Kidney (tissue), 14 donors: ENCODE measurements around the gene ERFE. TPM values are rescaled to one million over a fixed set of nuclear protein-coding genes. Genes with fewer than 3 reads are reported as not detected.

Source experiments
- DNase-seq, 5 donors: peaks; one replicate each; pipeline ENCODE4 v3.0.0-alpha.2; 2013 to 2020
- FAIRE-seq: peaks from 2 replicates; lab custom pipeline; 2012; peaks lifted over from hg19 to GRCh38; lab: Jason Lieb, UNC
- H3K27ac ChIP-seq, 2 donors: one replicate each; pipeline ENCODE4 v1.7.0; 2013; ENCODE audit warnings: low read depth in 2 of 2, low read length in 2 of 2, inconsistent platforms in 1 of 2
- H3K27me3 ChIP-seq: one replicate; pipeline ENCODE4 v1.7.1; 2013; ENCODE audit warnings: low read length, inconsistent platforms; ENCODE audit not compliant: control insufficient read depth, insufficient read depth
- H3K36me3 ChIP-seq, 3 donors: one replicate each; pipeline versions ENCODE4 v1.7.0 to v1.7.1; 2013; ENCODE audit warnings: low read length in 3 of 3, control low read depth in 1 of 3, inconsistent platforms in 1 of 3; ENCODE audit not compliant: insufficient read depth in 3 of 3, control insufficient read depth in 2 of 3
- H3K4me1 ChIP-seq, 3 donors: one replicate each; pipeline versions ENCODE4 v1.7.0 to v1.7.1; 2013; ENCODE audit warnings: low read length in 3 of 3, inconsistent platforms in 1 of 3, low read depth in 1 of 3; ENCODE audit not compliant: control insufficient read depth in 2 of 3, insufficient read depth in 2 of 3
- H3K4me3 ChIP-seq, 3 donors: one replicate each; pipeline versions ENCODE4 v1.7.0 to v1.8.1; 2013; ENCODE audit warnings: low read length in 3 of 3, control low read depth in 1 of 3, inconsistent platforms in 1 of 3
- H3K9ac ChIP-seq, 3 donors: one replicate each; pipeline versions ENCODE4 v1.7.0 to v1.7.1; 2013; ENCODE audit warnings: low read length in 3 of 3, control low read depth in 1 of 3, inconsistent platforms in 1 of 3
- H3K9me3 ChIP-seq, 3 donors: one replicate each; pipeline versions ENCODE4 v1.7.0 to v1.7.1; 2013; ENCODE audit warnings: low read length in 3 of 3, control low read depth in 1 of 3, inconsistent platforms in 1 of 3; ENCODE audit not compliant: control insufficient read depth in 2 of 3, insufficient read depth in 1 of 3
- CTCF ChIP-seq: IDR thresholded peaks from 3 replicates; pipeline ENCODE4 v1.5.1; 2012; ENCODE audit warnings: mild to moderate bottlenecking, moderate library complexity, borderline replicate concordance; ENCODE audit not compliant: insufficient read depth; ENCODE audit errors: extremely low read depth
- intact Hi-C: fragments of 100-400 bp; cut with DNase I; formaldehyde crosslinking; loops from one replicate; pipeline ENCODE4 v1.11.1; 2022
- polyA plus RNA-seq: library from polyadenylated mRNA; stranded (reverse); fragments of 350-450 nt; fragmentation: Illumina TruSeq; extraction: RNeasy Lipid Tissue Mini Kit (QIAGEN cat#74804); gene quantifications from one replicate; pipeline ENCODE4 v1.2.3, GENCODE V29; 2014; ENCODE audit warnings: low read depth, low replicate concordance; ENCODE audit not compliant: insufficient read depth
- total RNA-seq: library from RNA; stranded (reverse); fragmentation: NEBNext Ultra II Directional; extraction: Animal tissue kit (Norgen Biotek cat#: 25700); gene quantifications from one replicate; pipeline ENCODE4 v1.2.1, GENCODE V29; 2021
- donor health status: control.
- donor health status: control.
- donor health status: control.
- donor health status: control.
- donor health status: control.
- donor health status: DM: yes; HTN: yes; CAD: no.
- donor health status: Normal renal cell carcinoma (clear cell type).

ERFE gene
- total and polyA plus RNA-seq, 2 donors from 2014 or later = 1.6 to 61.4 TPM

DNA sequence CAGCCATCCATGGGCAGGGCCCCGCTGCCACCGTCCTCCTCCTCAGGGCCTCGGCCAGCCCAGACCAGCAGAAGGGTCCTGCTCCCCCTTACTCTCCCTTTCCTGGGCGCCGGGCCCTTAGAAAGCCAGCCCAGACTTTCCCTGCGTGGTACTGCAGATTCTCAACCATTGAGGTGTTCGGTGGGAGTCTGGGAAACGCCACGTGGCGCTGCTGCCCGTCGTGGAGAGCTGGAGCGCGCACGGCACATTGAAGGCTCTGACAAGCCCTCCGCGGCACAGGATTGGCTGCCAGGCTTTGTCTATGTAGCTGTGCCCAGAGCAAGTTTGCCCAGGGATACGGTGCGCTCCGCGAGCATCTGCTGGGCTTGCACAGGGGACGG lies 30.7 kb upstream of the ERFE start:
- TF ChIP-seq CTCF = no peak
- DNase-seq (peak in 1 of 5 donors; percentile 70), FAIRE-seq (no peak)
- H3K4me1 ChIP-seq = peaks cover 0 to 4% (median 3%) of the 10 kb centered on the region in 3 donors
- no peak overlapping the region for H3K4me3 ChIP-seq
- H3K9me3 ChIP-seq = peaks cover 0 to 4% (median 0%) of the 10 kb centered on the region in 3 donors
- no peaks in the 10 kb centered on the region for H3K36me3 ChIP-seq
- H3K9ac ChIP-seq = no peak overlapping the region
- H3K27ac ChIP-seq = no peak overlapping the region
- H3K27me3 ChIP-seq = no peaks in the 10 kb centered on the region
- intact Hi-C loops = no loop called here

GRCh38 chr2:238128534-238129001 lies 30.2 kb upstream of the ERFE start:
- no peak for TF ChIP-seq CTCF
- Histone ChIP-seq H3K27ac (no peak overlapping the region), H3K4me3 (no peak overlapping the region), H3K9me3 (peaks cover 0 to 4% (median 0%) of the 10 kb centered on the region in 3 donors), H3K4me1 (peaks cover 0 to 4% (median 3%) of the 10 kb centered on the region in 3 donors), H3K9ac (no peak overlapping the region), H3K27me3 (no peaks in the 10 kb centered on the region), H3K36me3 (no peaks in the 10 kb centered on the region)
- peak in 2 of 5 donors; percentile 58 to 71 for DNase-seq
- intact Hi-C loops = no loop called here
- no peak for FAIRE-seq

- no peak for FAIRE-seq
- H3K36me3 ChIP-seq = no peaks in the 10 kb centered on the region
- peaks cover 0 to 4% (median 0%) of the 10 kb centered on the region in 3 donors for H3K9me3 ChIP-seq
- no peak overlapping the region for H3K27ac ChIP-seq
- intact Hi-C loops = no loop called here
- H3K4me3 ChIP-seq = no peak overlapping the region
- peaks cover 0 to 4% (median 3%) of the 10 kb centered on the region in 3 donors for H3K4me1 ChIP-seq
- TF ChIP-seq CTCF = no peak
- no peaks in the 10 kb centered on the region for H3K27me3 ChIP-seq
- no peak overlapping the region for H3K9ac ChIP-seq
- DNase-seq = peak in 2 of 5 donors; percentile 33 to 65
These were observed 29.4 kb upstream of the ERFE start for GRCh38 chr2:238129166-238130010.
